VCaP (cell line): ENCODE data around the gene PIAS1.
"Not testable (repeated sequence)": the region's sequence is repeated elsewhere in the genome, so short reads cannot be mapped to it uniquely, and the experiment has no call there.

ENCODE experiments used
- H3K27ac ChIP-seq: fragments of 450-650 bp; 2 replicates; pipeline ENCODE4 v1.5.1; 2017
- TF ChIP-seq, protein P1 (sequence below): fragments of 450-650 bp; conservative IDR thresholded peaks from 2 replicates; pipeline ENCODE4 v1.5.1; 2017; ENCODE audit warnings: mild to moderate bottlenecking, moderate library complexity

PIAS1 gene

DNA sequence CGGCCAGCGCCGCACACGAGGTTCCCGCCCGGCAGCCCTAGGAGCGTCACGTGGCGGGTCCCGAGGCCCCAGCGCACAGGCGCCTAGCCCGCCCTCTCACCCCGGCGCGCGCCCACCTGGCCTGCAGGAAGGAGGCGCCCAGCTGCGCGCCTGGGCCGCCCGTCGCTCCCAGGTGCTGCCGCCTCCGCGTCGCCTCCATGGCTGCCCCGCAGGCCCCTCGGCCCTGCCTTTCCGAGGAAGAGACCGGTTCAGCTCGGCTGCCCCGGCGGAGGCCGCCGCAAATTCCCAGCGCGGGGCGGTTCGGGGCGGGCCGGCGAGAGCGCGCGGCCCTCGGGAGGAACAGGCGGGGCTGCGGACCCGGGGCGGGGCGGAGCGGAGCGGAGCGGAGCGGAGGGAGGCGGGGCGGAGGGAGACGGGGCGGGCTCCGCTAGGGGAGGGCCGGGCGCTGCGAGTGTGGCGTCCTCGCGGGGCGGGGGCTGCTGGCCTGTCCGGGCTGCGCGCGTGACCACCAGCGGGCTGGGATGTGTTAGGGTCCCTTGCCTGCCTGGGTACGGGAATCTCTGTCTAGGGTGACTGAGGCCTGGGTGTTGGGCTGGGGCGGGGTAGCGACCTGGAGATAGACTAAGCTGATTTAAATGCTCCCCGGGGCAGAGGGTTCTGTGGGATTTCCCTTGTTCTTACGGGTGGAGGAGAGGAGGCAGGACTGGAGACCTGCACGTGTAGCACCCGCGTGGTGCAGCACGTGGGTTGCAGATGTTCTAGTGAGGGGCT lies 175.5 kb downstream of the PIAS1 start, which contains the start of gene CLN6:
Gene CLN6, minus strand, starts transcription at position 343 of the 771 bp plus-strand sequence. Its CDS starts 144 bp downstream, at position 199.
- peak within 1 kb of the TSS; percentile 91 for H3K27ac ChIP-seq
- TF ChIP-seq, protein P1, sequence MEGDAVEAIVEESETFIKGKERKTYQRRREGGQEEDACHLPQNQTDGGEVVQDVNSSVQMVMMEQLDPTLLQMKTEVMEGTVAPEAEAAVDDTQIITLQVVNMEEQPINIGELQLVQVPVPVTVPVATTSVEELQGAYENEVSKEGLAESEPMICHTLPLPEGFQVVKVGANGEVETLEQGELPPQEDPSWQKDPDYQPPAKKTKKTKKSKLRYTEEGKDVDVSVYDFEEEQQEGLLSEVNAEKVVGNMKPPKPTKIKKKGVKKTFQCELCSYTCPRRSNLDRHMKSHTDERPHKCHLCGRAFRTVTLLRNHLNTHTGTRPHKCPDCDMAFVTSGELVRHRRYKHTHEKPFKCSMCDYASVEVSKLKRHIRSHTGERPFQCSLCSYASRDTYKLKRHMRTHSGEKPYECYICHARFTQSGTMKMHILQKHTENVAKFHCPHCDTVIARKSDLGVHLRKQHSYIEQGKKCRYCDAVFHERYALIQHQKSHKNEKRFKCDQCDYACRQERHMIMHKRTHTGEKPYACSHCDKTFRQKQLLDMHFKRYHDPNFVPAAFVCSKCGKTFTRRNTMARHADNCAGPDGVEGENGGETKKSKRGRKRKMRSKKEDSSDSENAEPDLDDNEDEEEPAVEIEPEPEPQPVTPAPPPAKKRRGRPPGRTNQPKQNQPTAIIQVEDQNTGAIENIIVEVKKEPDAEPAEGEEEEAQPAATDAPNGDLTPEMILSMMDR, result no peak

DNA sequence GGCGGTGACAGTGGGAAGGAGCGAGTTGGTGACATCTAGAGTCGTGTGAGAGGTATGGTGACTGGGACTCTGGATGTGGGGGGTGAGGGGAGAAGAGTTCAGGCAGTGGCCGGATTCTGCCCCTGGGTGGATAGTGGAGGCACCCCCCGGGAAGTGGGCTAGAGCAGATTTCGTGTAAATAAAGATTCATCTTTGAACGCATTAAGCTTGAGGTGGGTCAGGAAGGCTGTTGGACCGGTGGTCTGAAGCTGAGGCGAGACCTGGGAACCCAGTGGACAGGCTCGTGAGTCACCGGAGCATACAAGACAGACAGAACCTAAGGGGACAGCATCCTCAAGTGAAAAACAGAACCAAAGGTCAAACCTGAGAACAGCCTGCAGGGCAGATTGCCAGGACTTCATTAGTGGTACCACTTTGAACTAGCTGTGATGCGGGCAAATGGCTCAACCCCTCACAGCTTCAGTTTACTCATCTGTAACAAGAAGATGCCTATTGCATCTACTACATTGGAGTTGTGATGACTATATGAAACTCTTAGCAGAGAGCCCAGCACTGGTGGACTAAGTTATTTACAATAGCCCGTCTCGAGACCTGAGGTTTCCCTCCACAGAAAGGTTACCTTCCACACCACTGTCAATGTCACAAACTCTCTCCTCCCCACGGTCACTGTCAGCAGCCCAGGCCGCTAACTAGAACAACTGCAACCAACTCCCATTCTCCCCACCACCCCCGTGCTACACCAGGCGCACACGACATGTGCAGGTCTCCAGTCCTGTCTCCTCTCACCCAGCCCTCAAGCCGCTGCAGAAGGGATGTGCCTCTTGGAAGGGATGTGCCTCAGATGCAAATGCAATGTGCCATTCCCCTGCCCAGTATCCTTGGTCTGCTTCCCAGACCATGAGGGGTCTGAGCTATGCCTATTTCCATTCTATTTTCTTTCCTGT lies 176.3 kb downstream of the PIAS1 start:
- H3K27ac ChIP-seq, result peak overlapping the region; percentile 91
- TF ChIP-seq, protein P1, result peak; percentile 36

DNA sequence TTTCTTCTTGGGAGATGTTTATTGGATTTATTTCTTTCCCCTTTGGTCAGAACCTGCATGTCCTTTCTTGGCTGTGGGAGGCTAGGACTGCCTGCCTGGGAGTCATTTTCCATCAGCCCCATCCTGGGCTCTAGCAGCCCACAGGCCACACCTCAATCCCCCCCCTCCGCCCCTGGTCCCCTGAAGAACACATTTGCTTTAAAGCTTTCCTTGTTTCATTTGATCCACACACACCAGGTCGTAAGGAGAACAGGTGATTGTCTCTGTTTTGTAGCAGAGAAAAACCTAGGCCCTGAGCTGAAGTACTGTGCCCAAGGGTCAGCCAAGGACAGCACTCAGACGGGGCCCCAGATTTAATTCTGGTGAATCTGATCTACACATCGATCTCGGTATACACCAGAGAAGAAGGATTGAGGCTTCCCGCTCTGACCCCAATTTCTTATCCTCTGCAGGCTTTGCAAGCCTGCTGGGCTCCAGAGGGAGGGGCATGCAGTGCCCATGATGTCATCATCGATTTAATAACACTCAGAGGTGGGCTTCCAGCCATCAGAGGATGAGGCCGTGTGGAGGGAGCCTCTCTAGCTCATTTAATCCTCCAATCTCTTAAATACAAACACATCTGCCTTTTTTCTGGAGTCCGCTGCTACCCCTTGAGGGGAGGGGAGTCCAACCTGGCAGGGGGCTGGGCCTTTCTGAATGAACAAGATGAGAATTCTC lies 177.1 kb downstream of the PIAS1 start:
- no peak overlapping the region; the same call in 1 of the 2 replicates for H3K27ac ChIP-seq
- TF ChIP-seq, protein P1, result no peak

DNA sequence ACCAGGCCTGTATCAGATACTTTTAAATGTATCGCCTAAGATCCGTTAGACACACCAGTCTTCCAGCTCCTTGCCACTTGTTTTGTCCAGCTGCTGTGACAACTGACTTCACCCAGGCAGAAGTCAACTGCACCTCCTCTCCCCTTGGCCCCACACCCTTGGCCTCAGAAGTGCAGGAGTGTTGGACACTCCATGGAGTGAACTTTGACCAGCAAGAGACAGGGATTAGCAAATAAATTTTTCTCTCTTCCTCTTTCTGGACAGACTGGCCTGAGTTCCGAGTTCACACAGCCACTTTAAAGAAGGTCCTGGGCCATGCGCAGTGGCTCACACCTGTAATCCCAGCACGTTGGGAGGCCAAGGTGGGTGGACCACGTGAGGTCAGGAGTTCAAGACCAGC lies 178.3 kb downstream of the PIAS1 start:
- H3K27ac ChIP-seq, result no peak overlapping the region
- TF ChIP-seq, protein P1, result no peak

DNA sequence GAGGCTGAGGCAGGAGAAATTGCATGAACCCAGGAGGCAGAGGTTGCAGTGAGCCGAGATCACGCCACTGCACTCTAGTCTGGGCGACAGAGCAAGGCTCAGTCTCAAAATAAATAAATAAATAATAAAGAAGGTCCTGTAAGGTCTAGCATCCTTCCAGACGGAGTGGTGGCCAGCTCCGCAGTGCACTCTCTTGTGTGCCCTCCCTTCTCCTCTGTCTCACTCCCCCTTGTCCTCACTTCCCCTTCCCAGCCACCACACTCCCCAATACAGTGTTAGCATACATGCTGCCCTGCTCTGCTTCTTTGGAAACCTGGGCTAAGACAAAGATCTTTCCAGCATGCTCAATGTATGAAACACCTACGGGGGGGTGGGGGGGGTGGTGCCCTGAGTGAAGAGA lies 178.8 kb downstream of the PIAS1 start:
- no peak overlapping the region for H3K27ac ChIP-seq

DNA sequence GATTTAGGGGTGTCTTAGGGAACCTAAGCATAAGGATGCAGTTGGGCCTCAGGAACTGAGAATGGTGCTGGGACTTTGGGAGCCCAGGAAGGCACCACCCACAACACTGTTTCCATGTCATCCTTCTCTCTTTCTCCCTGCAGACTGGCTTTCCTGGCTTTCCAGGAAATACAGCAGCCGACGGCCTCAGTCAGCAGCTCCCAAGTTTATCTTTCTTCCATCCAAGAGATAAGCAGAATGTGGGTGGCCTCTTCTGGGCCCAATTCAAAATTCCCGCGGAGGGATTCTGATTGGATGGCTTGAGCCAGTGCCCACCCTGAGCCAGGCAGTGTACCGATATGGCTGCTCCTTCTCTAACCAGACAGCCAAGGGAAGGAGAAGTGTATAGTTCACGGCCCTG lies 179.9 kb downstream of the PIAS1 start:
- H3K27ac ChIP-seq, result no peak overlapping the region
- TF ChIP-seq, protein P1, result no peak

More for the DNA sequence above, 178.8 kb downstream of the PIAS1 start:
- TF ChIP-seq, protein P1, result no peak

DNA sequence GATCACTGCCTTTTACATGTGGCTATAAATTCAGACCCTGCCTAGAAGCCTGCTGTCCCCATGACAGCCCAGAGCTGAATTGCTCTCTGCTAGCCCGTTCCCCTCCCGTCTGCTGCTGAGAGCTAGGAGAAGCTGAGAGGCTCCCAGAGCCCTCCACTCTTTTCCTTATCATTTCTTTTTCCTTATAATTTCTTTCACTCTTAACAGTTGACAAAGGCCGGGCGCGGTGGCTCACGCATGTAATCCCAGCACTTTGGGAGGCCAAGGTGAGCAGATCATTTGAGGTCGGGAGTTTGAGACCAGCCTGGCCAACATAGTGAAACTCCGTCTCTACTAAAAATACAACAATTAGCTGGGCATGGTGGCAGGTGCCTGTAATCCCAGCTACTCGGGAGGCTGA lies 180.4 kb downstream of the PIAS1 start:
- H3K27ac ChIP-seq, result not testable (repeated sequence)
